Measurements from ENCODE around the gene CPN2. TPM values are rescaled to one million over a fixed set of nuclear protein-coding genes. Genes with fewer than 3 reads are reported as not detected.

CPN2 gene
- total and polyA plus RNA-seq, 2 donors (not counting 1 experiment from before 2014, with no cell fraction given) = not detected

- POLR2A ChIA-PET = no interaction called here
- CTCF ChIA-PET = no interaction called here
- H3K27me3 ChIP-seq (replicated peaks in 1 of 4; ENCODE audit: control extremely low read depth in 1 of 4, control insufficient read depth in 3 of 4, insufficient read depth in 4 of 4, low read length in 3 of 4) = peaks cover 0 to 25% (median 5%) of the 10 kb centered on the region in 4 experiments
Observed at GRCh38 chr3:194365978-194366490, 14.9 kb upstream of the CPN2 start.

GRCh38 chr3:194365526-194365925 lies 14.4 kb upstream of the CPN2 start:
- ATAC-seq (ENCODE audit: low read depth) (no peak), DNase-seq (no peak)
- Histone ChIP-seq H3K27ac (ENCODE audit: low read length in 2 of 2) (no peak overlapping the region), H3K36me3 (replicated peaks in 1 of 2; ENCODE audit: control extremely low read depth in 1 of 2, control insufficient read depth in 1 of 2, extremely low read depth in 1 of 2, insufficient read depth in 2 of 2, low read length in 1 of 2) (no peaks in the 10 kb centered on the region), H3K79me2 (ENCODE audit: control insufficient read depth, insufficient read depth, low read length) (no peaks in the 10 kb centered on the region), H3K9me3 (ENCODE audit: control extremely low read depth in 1 of 3, control insufficient read depth in 2 of 3, insufficient read depth in 1 of 3, low read length in 2 of 3) (no peaks in the 10 kb centered on the region), H3K27me3 (replicated peaks in 1 of 4; ENCODE audit: control extremely low read depth in 1 of 4, control insufficient read depth in 3 of 4, insufficient read depth in 4 of 4, low read length in 3 of 4) (peaks cover 0 to 22% (median 5%) of the 10 kb centered on the region in 4 experiments), H2AFZ (ENCODE audit: insufficient read depth, low read depth, low read length, poor library complexity, severe bottlenecking) (no peak overlapping the region), H4K20me1 (ENCODE audit: control insufficient read depth, insufficient read depth, low read length, poor library complexity, severe bottlenecking) (no peaks in the 10 kb centered on the region), H3K4me2 (replicated peaks; ENCODE audit: low read depth, low read length, poor library complexity, severe bottlenecking) (no peak overlapping the region), H3K4me3 (ENCODE audit: control extremely low read depth in 1 of 5, extremely low read depth in 1 of 5, insufficient read depth in 1 of 5, low read depth in 2 of 5, low read length in 4 of 5) (no peak overlapping the region), H3K9ac (ENCODE audit: low read length) (no peak overlapping the region), H3K4me1 (ENCODE audit: control insufficient read depth in 2 of 2, insufficient read depth in 2 of 2, low read length in 2 of 2) (no peaks in the 10 kb centered on the region)
- WGBS (ENCODE audit: insufficient coverage) = 98% methylated on average over 5 of the region's 6 CpGs
- ChIA-PET CTCF (interaction anchor here (1.3 kb wide), 1 partner anchor 20 kb away, joined by 4 read pairs; no protein-coding TSS in a partner anchor), POLR2A (no interaction called here)
- H3K9me3 Mint-ChIP-seq (ENCODE audit: insufficient read depth) = no peaks in the 10 kb centered on the region
- H3K4me1 Mint-ChIP-seq = no peaks in the 10 kb centered on the region
- no peak overlapping the region for H3K4me3 Mint-ChIP-seq
- intact Hi-C loops (cut with micrococcal nuclease) = no loop called here
- H3K27me3 Mint-ChIP-seq = peaks cover 33% of the 10 kb centered on the region
- no peak overlapping the region for H3K27ac Mint-ChIP-seq
- TF ChIP-seq EZH2 (IDR thresholded peaks at IDR 0.05; ENCODE audit: borderline replicate concordance, insufficient read depth, low read depth, low read length, poor library complexity, severe bottlenecking) = no peak
- TF ChIP-seq, protein P1, sequence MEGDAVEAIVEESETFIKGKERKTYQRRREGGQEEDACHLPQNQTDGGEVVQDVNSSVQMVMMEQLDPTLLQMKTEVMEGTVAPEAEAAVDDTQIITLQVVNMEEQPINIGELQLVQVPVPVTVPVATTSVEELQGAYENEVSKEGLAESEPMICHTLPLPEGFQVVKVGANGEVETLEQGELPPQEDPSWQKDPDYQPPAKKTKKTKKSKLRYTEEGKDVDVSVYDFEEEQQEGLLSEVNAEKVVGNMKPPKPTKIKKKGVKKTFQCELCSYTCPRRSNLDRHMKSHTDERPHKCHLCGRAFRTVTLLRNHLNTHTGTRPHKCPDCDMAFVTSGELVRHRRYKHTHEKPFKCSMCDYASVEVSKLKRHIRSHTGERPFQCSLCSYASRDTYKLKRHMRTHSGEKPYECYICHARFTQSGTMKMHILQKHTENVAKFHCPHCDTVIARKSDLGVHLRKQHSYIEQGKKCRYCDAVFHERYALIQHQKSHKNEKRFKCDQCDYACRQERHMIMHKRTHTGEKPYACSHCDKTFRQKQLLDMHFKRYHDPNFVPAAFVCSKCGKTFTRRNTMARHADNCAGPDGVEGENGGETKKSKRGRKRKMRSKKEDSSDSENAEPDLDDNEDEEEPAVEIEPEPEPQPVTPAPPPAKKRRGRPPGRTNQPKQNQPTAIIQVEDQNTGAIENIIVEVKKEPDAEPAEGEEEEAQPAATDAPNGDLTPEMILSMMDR (IDR thresholded peaks at IDR 0.05) = no peak

More at GRCh38 chr3:194365978-194366490, 14.9 kb upstream of the CPN2 start:
- Histone ChIP-seq H3K4me1 (ENCODE audit: control insufficient read depth in 2 of 2, insufficient read depth in 2 of 2, low read length in 2 of 2) (no peaks in the 10 kb centered on the region), H3K9me3 (ENCODE audit: control extremely low read depth in 1 of 3, control insufficient read depth in 2 of 3, insufficient read depth in 1 of 3, low read length in 2 of 3) (no peaks in the 10 kb centered on the region), H3K79me2 (ENCODE audit: control insufficient read depth, insufficient read depth, low read length) (no peaks in the 10 kb centered on the region), H4K20me1 (ENCODE audit: control insufficient read depth, insufficient read depth, low read length, poor library complexity, severe bottlenecking) (no peaks in the 10 kb centered on the region), H3K36me3 (replicated peaks in 1 of 2; ENCODE audit: control extremely low read depth in 1 of 2, control insufficient read depth in 1 of 2, extremely low read depth in 1 of 2, insufficient read depth in 2 of 2, low read length in 1 of 2) (no peaks in the 10 kb centered on the region), H3K4me2 (replicated peaks; ENCODE audit: low read depth, low read length, poor library complexity, severe bottlenecking) (no peak overlapping the region), H2AFZ (ENCODE audit: insufficient read depth, low read depth, low read length, poor library complexity, severe bottlenecking) (no peak overlapping the region), H3K4me3 (ENCODE audit: control extremely low read depth in 1 of 5, extremely low read depth in 1 of 5, insufficient read depth in 1 of 5, low read depth in 2 of 5, low read length in 4 of 5) (no peak overlapping the region), H3K9ac (ENCODE audit: low read length) (no peak overlapping the region), H3K27ac (ENCODE audit: low read length in 2 of 2) (no peak overlapping the region)
- H3K27me3 Mint-ChIP-seq = peaks cover 36% of the 10 kb centered on the region
- ATAC-seq (ENCODE audit: low read depth) = no peak
- DNase-seq = no peak
- H3K9me3 Mint-ChIP-seq (ENCODE audit: insufficient read depth) = no peaks in the 10 kb centered on the region
- intact Hi-C loops (cut with micrococcal nuclease) = no loop called here
- 90% methylated on average over 10 of the region's 12 CpGs for WGBS (ENCODE audit: insufficient coverage)
- TF ChIP-seq, protein P1 (IDR thresholded peaks at IDR 0.05) = no peak
- no peak overlapping the region for H3K27ac Mint-ChIP-seq
- H3K4me1 Mint-ChIP-seq = no peaks in the 10 kb centered on the region
- no peak overlapping the region for H3K4me3 Mint-ChIP-seq
